Measurements from ENCODE around the gene ATP8A2.
"Not testable (repeated sequence)": the region's sequence is repeated elsewhere in the genome, so short reads cannot be mapped to it uniquely, and the experiment has no call there.

The ATP8A2 gene

DNA sequence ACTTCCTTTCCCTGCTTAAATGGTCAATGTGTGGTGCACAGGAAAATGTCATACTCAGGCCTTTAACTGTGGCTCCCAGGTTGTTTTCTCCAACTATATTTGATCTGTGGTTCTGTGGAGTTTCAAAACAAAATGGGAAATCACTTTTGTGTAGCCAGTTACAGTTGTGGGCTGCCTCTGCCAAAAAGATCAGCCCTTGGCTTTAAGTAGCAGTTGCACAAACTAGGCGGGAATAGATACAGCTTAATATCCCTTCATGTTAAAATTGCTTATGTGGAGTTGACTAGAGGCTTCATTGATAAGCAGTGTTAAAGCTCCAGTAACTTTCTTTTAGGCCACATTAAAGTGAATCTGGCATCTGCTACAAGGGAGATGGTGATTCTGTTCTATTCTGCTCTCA is 395.2 kb downstream of the ATP8A2 start:
- Histone ChIP-seq H3K4me1 (ENCODE audit: insufficient read depth, insufficient read length) (peaks cover 4% of the 10 kb centered on the region), H3K36me3 (ENCODE audit: insufficient read depth, insufficient read length, low read length) (no peaks in the 10 kb centered on the region), H3K9me3 (ENCODE audit: insufficient read depth, low read length) (no peaks in the 10 kb centered on the region), H3K27me3 (ENCODE audit: insufficient read depth, insufficient read length) (no peaks in the 10 kb centered on the region), H3K9ac (ENCODE audit: insufficient read length, low read depth) (no peak overlapping the region), H3K4me3 (ENCODE audit: insufficient read length, low read depth) (no peak overlapping the region)
- TF ChIP-seq SUZ12 (IDR thresholded peaks at IDR 0.05; ENCODE audit: extremely low read depth, insufficient read depth, insufficient read length): no peak
- no peak for TF ChIP-seq ZNF274 (IDR thresholded peaks at IDR 0.05; ENCODE audit: low read depth, low read length)
- TF ChIP-seq YY1 (IDR thresholded peaks at IDR 0.05; ENCODE audit: insufficient read depth, insufficient read length): no peak
- DNase-seq (ENCODE audit: low read depth, low spot score): no peak

GRCh38 chr13:25768376-25768775 is 396.6 kb downstream of the ATP8A2 start:
- no peak for TF ChIP-seq ZNF274 (IDR thresholded peaks at IDR 0.05; ENCODE audit: low read depth, low read length)
- TF ChIP-seq SUZ12 (IDR thresholded peaks at IDR 0.05; ENCODE audit: extremely low read depth, insufficient read depth, insufficient read length): no peak
- no peak for TF ChIP-seq YY1 (IDR thresholded peaks at IDR 0.05; ENCODE audit: insufficient read depth, insufficient read length)

GRCh38 chr13:25768838-25769237 is 397.1 kb downstream of the ATP8A2 start:
- no peak for TF ChIP-seq YY1 (IDR thresholded peaks at IDR 0.05; ENCODE audit: insufficient read depth, insufficient read length)
- TF ChIP-seq ZNF274 (IDR thresholded peaks at IDR 0.05; ENCODE audit: low read depth, low read length): no peak
- no peak for TF ChIP-seq SUZ12 (IDR thresholded peaks at IDR 0.05; ENCODE audit: extremely low read depth, insufficient read depth, insufficient read length)
- Histone ChIP-seq H3K4me3 (ENCODE audit: insufficient read length, low read depth) (no peak overlapping the region), H3K9me3 (ENCODE audit: insufficient read depth, low read length) (no peaks in the 10 kb centered on the region), H3K36me3 (ENCODE audit: insufficient read depth, insufficient read length, low read length) (no peaks in the 10 kb centered on the region), H3K4me1 (ENCODE audit: insufficient read depth, insufficient read length) (peaks cover 4% of the 10 kb centered on the region), H3K9ac (ENCODE audit: insufficient read length, low read depth) (no peak overlapping the region), H3K27me3 (ENCODE audit: insufficient read depth, insufficient read length) (no peaks in the 10 kb centered on the region)
- DNase-seq (ENCODE audit: low read depth, low spot score): no peak

More at GRCh38 chr13:25768376-25768775, 396.6 kb downstream of the ATP8A2 start:
- Histone ChIP-seq H3K27me3 (ENCODE audit: insufficient read depth, insufficient read length) (no peaks in the 10 kb centered on the region), H3K4me3 (ENCODE audit: insufficient read length, low read depth) (no peak overlapping the region), H3K4me1 (ENCODE audit: insufficient read depth, insufficient read length) (peaks cover 4% of the 10 kb centered on the region), H3K9me3 (ENCODE audit: insufficient read depth, low read length) (no peaks in the 10 kb centered on the region), H3K9ac (ENCODE audit: insufficient read length, low read depth) (no peak overlapping the region), H3K36me3 (ENCODE audit: insufficient read depth, insufficient read length, low read length) (no peaks in the 10 kb centered on the region)
- no peak for DNase-seq (ENCODE audit: low read depth, low spot score)

GRCh38 chr13:25770601-25771000 is 398.8 kb downstream of the ATP8A2 start:
- no peak for DNase-seq (ENCODE audit: low read depth, low spot score)
- no peaks in the 10 kb centered on the region for H3K36me3 ChIP-seq (ENCODE audit: insufficient read depth, insufficient read length, low read length)
- H3K4me3 ChIP-seq (ENCODE audit: insufficient read length, low read depth): no peak overlapping the region
- H3K9me3 ChIP-seq (ENCODE audit: insufficient read depth, low read length): no peaks in the 10 kb centered on the region
- no peaks in the 10 kb centered on the region for H3K27me3 ChIP-seq (ENCODE audit: insufficient read depth, insufficient read length)
- TF ChIP-seq SUZ12 (IDR thresholded peaks at IDR 0.05; ENCODE audit: extremely low read depth, insufficient read depth, insufficient read length) (no peak), ZNF274 (IDR thresholded peaks at IDR 0.05; ENCODE audit: low read depth, low read length) (no peak), YY1 (IDR thresholded peaks at IDR 0.05; ENCODE audit: insufficient read depth, insufficient read length) (no peak)
- no peak overlapping the region for H3K9ac ChIP-seq (ENCODE audit: insufficient read length, low read depth)
- H3K4me1 ChIP-seq (ENCODE audit: insufficient read depth, insufficient read length): peaks cover 4% of the 10 kb centered on the region

- peaks cover 4% of the 10 kb centered on the region for H3K4me1 ChIP-seq (ENCODE audit: insufficient read depth, insufficient read length)
- no peak for TF ChIP-seq YY1 (IDR thresholded peaks at IDR 0.05; ENCODE audit: insufficient read depth, insufficient read length)
- no peak for TF ChIP-seq SUZ12 (IDR thresholded peaks at IDR 0.05; ENCODE audit: extremely low read depth, insufficient read depth, insufficient read length)
- TF ChIP-seq ZNF274 (IDR thresholded peaks at IDR 0.05; ENCODE audit: low read depth, low read length): no peak
These were observed 399.4 kb downstream of the ATP8A2 start for GRCh38 chr13:25771202-25771601.

DNA sequence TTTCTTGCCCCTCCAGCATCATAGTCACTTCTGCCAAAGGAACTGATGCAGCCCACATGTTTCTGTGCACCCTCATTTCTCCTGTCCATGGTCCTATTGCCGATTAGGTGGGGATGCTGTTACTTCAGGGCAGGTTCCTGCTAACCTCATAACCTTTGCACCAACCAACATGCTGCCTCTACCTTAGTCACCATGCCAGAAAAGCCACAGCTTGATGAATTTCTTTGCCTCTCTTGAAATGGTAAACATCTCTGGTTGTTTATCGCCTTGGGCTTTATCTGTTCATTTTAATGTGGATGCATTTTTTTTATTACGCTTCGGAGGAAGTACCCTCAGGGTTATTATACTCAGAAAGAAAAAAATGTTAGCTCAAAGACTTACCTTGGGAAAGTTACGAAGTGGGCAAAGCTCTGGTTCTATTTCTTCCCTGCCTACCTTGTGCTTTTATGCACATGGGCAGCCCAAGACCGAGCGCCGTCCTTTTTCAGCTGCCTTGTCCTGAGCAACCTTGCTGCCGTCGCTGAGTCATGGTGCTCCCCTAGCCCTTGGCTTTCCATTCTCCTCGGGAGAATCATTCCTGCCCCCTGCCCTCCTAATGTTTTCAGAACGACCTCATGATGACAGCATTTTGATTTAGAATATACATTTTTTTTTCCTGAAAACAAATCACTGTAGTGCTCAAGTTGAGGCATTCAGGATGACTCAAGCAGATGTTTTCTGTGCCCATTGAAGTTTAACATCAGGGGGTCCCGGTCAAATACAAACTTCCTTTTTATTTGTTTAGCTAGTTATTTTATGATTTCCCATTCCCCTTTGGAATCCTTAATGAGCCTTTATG is 400.1 kb downstream of the ATP8A2 start:
- DNase-seq (ENCODE audit: low read depth, low spot score): no peak
- TF ChIP-seq ZNF274 (IDR thresholded peaks at IDR 0.05; ENCODE audit: low read depth, low read length) (no peak), YY1 (IDR thresholded peaks at IDR 0.05; ENCODE audit: insufficient read depth, insufficient read length) (no peak), SUZ12 (IDR thresholded peaks at IDR 0.05; ENCODE audit: extremely low read depth, insufficient read depth, insufficient read length) (no peak)

More at GRCh38 chr13:25771202-25771601, 399.4 kb downstream of the ATP8A2 start:
- Histone ChIP-seq H3K36me3 (ENCODE audit: insufficient read depth, insufficient read length, low read length) (no peaks in the 10 kb centered on the region), H3K9ac (ENCODE audit: insufficient read length, low read depth) (no peak overlapping the region), H3K4me3 (ENCODE audit: insufficient read length, low read depth) (no peak overlapping the region), H3K27me3 (ENCODE audit: insufficient read depth, insufficient read length) (no peaks in the 10 kb centered on the region), H3K9me3 (ENCODE audit: insufficient read depth, low read length) (no peaks in the 10 kb centered on the region)
- DNase-seq (ENCODE audit: low read depth, low spot score): no peak

DNA sequence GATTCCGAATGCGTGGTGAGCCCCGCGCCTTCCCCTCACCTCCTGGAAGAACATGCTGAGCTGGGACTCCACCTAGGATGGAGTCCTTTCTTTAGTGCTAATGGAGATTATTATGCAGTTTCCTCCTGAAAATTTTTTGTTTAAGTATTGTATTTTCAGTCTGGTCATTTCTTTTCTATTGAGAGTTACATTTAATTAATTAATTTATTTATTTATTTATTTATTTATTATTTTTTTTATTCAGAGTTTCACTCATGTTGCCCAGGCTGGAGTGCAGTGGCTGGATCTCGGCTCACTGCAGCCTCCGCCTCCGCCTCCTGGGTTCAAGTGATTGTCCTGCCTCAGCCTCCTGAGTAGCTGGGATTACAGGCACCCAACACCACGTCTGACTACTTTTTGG is 400.8 kb downstream of the ATP8A2 start:
- not testable (repeated sequence) for H3K9ac ChIP-seq (ENCODE audit: insufficient read length, low read depth); H3K9me3 ChIP-seq (ENCODE audit: insufficient read depth, low read length); DNase-seq (ENCODE audit: low read depth, low spot score); H3K36me3 ChIP-seq (ENCODE audit: insufficient read depth, insufficient read length, low read length); H3K27me3 ChIP-seq (ENCODE audit: insufficient read depth, insufficient read length); H3K4me1 ChIP-seq (ENCODE audit: insufficient read depth, insufficient read length); H3K4me3 ChIP-seq (ENCODE audit: insufficient read length, low read depth)

More for the DNA sequence above, 400.1 kb downstream of the ATP8A2 start:
- no peak overlapping the region for H3K9ac ChIP-seq (ENCODE audit: insufficient read length, low read depth)
- H3K36me3 ChIP-seq (ENCODE audit: insufficient read depth, insufficient read length, low read length): no peaks in the 10 kb centered on the region
- H3K9me3 ChIP-seq (ENCODE audit: insufficient read depth, low read length): no peaks in the 10 kb centered on the region
- peaks cover 4% of the 10 kb centered on the region for H3K4me1 ChIP-seq (ENCODE audit: insufficient read depth, insufficient read length)
- no peaks in the 10 kb centered on the region for H3K27me3 ChIP-seq (ENCODE audit: insufficient read depth, insufficient read length)
- no peak overlapping the region for H3K4me3 ChIP-seq (ENCODE audit: insufficient read length, low read depth)

DNA sequence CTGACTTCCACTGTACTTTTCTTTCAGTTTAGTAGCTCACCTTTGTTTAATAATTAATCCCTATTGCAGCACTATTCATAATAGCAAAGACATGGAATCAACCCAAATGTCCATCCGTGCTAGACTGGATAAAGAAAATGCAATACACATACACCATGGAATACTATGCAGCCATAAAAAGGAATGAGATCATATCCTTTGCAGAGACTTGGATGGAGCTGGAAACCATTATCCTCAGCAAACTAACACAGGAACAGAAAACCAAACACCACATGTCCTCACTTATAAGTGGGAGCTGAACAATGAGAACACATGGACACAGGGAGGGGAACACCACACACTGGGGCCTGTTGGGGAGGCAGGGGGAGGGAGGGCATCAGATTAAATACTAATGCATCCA is 402.3 kb downstream of the ATP8A2 start:
- not testable (repeated sequence) for H3K36me3 ChIP-seq (ENCODE audit: insufficient read depth, insufficient read length, low read length); H3K27me3 ChIP-seq (ENCODE audit: insufficient read depth, insufficient read length); H3K9ac ChIP-seq (ENCODE audit: insufficient read length, low read depth); H3K4me3 ChIP-seq (ENCODE audit: insufficient read length, low read depth); DNase-seq (ENCODE audit: low read depth, low spot score); H3K4me1 ChIP-seq (ENCODE audit: insufficient read depth, insufficient read length); H3K9me3 ChIP-seq (ENCODE audit: insufficient read depth, low read length)

Measured in NT2/D1 (cell line).